Inferior parietal cortex (tissue), 1 donor: ENCODE measurements around the gene ATP6V1B1.

Source experiments
- DNase-seq: peaks from one replicate; pipeline ENCODE4 v3.0.0-alpha.2; 2016; ENCODE audit errors: extremely low spot score

The ATP6V1B1 gene

DNA sequence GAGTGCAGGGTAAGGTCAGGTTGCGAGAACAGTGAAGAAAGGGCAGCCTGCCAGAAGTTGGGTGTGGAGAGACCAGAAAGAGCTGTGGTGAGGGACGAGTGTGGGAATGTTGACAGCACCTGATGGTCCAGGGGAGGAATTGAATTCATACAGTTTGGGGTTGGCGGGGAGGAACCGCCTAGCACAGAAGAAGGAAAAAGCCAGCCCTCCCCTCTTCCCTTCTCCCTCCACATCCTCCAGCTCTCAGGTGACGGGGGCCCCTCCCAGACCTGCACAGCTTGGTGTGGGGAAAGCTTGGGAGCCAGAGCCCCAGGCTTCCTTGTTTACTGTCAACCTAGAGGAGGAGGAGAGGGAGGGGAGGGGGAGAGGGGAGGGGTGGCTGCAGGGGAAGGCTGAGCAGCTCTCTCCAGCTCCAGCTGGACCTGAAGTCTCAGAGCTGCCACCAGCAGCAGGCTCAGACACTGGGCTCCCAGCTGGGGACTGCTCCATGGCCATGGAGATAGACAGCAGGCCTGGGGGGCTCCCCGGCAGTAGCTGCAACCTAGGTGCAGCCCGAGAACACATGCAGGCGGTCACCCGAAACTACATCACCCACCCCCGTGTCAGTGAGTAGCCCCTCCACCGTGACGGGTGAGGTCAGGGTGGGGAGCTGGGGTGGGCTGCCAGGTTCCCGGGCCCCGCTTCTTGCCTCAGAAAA is at the start of gene ATP6V1B1:
TSS of gene ATP6V1B1 (plus strand) at position 433 of the 697 bp plus-strand sequence. CDS start at position 488, 55 bp downstream.
- DNase-seq: no peak

DNA sequence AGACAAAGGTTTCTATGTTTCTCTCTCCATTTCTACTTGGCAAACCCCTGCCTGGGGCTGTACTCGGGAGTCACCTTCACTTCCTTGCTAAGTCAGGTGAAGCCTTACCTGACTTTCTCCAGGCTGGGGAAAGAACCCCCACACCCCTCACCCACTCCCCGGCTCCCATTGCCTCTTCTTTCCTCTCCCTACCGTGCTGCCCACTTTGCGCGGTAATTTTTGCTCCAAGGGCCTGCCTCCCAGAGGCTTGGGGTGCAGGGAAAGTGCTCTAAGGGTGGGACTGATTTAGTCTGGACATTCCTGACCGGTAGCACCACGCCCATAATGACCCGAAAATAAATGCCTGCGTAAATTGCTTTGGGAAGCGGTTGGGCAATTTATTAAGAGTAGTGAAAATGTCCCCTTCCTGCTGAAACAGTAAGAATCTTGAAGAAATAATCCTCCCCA is 49.1 kb upstream of the ATP6V1B1 start:
- no peak for DNase-seq

DNA sequence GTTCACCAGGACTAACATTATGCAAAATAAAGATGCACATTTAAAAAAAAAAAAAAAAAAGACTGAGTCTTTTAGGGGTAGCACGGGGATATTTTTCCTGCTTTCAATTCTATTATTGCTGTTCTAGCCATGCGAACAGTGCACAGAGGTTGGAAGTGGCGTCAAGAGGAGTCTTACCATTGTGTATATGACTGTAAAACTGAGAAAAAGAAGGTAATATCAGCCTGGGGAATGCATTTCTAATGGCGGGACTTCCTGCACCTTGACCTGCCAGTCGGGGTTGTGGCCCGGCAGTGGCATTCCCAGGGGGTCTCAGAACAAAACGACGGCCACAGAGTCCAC is 48.5 kb upstream of the ATP6V1B1 start:
- no peak for DNase-seq

DNA sequence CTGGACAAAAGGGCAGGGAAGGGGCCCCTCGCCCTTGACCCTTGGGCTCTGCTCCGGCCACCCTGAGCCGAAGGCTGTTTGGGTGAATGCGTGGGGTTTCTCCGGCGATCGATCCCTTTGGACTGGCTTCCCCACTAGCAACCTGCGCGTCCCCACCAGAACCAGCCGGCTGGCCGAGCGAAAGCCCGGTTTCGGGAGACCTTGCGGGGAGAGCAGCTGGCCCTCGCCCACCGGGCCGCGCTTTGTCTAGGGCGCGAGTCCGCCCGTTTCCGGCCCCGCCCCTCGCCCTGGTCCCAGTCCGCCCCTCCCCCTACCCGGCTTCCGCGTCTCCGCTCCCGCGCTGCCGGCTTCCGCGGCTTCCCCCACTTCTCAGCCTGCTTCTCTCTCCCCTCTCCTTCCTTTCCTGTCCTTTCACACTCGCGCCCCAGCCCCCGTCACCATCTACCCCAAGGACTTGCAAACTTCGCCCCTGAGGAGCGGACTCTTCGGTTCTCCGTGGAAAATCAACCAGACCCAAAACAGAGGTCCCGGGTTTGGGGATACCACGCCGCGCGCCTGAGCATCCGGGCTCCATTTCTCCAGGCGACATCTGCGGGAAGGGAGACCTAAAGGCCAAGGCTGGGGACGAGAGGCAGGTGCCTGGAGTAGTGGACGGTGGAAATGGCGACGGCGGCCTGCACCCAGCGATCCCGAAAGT is 48.0 kb upstream of the ATP6V1B1 start:
- DNase-seq: no peak

DNA sequence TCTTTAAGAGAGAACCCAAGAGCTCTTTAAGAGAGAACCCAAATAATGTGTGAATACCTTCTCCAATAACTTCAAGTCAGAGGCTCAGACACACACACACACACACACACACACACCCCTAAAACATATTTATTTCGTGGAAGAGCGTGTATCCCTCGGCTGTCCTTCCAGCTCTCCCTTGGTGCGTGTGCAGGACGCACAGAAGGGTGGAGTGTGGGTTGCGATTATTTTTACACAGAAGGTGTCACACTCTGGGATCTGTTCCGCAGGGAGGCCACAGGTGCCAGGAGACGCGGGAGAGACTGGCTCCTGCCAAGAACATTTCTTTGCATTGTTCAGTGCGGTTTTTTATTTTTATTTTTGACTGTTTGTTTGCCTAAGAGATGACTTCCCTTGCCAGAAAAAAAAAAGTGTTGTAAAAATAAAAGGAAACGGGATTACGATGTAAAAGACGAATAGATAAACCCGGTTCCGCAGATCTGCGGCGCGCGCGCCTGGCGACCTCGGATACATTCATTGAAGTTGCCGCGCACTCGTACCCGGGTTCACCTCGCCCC is 47.3 kb upstream of the ATP6V1B1 start:
- no peak for DNase-seq

DNA sequence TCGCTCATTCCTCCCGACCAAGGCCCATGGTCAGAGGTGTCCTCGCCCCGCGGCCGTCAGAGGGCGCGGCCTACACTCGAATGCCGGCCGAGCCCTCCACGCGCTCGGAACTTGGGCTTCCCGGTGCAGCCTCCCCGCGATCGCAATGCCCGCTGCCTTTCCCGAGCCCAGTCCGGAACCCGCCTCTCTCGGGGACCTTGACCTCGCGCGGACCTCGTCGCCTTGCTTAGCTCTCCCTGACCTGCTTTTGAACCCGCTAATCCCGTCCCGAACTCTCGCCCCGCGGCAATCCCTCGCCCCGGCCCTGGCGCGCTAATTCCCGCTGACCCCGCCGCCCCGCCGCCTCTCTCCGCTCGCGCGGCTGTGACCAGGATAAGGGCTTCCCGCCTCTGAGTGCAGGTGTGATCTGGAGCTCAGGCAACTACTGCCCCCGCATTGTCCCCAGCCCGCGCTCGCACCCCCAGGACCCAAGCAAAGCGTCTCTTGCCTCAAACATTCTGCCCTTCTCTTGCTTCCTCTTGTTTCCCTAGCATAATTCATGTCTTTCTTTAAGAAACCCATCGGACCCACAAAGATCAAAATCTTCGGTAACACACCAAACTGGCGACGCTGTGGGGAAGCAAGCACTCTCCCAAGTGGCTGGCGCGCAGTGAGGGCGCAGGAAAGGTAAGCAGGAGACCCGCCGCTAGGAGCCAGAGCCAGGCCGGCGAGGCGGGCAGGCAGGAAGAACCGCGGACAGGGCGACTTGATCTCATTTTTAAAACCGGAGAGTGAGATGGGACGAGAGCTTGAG is 46.6 kb upstream of the ATP6V1B1 start:
- DNase-seq: no peak

DNA sequence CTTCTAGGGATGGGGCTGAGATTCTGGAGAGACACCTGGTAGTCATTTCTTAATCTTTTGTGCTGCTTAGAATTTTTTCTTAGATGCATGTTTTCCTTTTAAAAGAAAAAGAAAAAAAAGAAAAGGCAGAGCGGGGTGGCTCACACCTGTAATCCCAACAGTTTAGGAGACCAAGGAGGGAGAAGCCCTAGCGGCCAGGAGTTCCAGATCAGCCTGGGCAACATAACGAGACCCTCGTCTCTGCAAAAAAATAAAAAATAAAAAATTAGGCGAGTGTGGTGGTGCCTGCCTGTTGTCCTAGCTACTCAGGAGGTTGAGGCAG is 46.0 kb upstream of the ATP6V1B1 start:
- DNase-seq: no peak

DNA sequence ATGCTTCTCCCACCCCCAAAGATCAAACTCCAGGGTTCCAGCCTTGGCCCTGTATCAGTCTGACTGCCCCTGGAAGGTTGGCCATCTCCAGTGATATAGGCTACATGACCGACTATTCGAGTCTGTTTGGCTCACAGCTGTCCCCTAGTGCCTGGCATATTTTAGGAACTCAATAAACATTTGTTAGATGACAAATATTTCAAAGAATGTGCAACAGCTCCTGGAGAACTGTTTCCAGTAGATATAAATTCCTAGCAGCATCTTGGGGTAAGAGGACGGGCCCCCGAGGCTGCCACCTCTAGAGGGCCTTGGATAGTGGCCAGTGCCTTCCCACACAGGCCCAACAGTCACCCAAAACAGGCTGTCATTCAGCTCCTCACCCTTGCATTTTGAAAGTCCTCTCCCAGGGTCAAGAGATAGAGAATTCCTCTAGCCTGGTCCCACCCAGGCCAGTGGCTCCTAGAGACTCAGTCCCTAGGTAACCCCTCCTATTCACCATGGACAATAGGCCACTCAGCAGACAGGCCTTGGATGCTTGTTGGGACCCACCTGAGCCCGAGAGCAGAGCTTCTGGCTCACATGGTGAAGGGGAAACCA is 45.1 kb upstream of the ATP6V1B1 start:
- no peak for DNase-seq

DNA sequence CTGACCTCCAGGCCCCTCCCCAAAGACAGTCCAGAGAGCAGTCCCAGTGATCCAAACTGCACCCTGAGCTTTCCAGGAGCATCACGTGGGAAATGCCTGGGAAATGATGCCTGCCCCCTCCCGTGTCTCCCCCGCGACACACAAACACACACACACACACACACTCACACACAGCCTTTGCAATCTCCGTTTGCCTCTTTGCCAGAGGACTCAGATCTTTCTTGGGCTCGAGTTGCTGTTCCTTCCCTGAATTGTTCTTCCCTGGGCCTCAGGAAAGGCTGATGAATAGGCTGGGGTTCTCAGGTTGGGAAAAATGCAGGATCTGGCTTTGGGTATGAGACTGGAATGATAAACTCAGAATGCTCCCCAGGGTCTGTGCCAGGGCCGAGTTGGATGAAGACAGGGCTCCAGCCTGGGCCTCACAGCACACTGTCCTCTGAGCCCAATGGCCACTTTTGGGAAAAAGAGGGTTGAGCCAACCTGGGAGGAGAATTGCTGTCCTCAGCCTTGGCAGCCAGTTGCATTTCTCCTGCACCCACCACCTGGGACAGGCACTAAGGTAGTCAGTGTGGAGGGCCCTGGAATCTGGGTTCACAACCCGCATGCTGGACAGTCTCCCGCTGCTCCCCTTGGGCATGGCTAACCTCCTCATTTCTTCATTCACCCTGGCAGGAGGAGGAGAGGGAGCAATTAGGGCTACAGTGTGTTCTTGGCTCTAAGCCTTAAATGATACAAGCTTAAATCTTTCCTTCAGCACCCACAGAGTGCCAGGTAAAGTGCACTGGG is 43.9 kb upstream of the ATP6V1B1 start:
- no peak for DNase-seq

DNA sequence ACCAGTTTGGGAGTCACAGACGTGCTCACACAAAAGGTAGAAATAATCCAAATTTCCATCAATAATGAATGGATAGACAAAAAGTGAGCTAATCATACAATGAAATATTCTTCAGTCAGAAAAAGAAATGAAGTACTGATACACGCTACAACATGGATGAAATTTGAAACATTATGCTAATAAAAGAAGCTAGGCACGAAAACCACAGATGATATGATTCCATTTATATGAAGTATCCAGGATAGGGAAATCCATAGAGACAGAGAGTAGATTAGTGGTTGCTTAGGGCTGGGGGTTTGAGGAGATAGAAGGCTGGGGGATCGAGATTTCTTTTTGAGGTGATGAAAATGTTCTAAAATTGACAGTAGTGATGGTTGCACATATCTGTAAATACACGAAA is 43.0 kb upstream of the ATP6V1B1 start:
- no peak for DNase-seq

DNA sequence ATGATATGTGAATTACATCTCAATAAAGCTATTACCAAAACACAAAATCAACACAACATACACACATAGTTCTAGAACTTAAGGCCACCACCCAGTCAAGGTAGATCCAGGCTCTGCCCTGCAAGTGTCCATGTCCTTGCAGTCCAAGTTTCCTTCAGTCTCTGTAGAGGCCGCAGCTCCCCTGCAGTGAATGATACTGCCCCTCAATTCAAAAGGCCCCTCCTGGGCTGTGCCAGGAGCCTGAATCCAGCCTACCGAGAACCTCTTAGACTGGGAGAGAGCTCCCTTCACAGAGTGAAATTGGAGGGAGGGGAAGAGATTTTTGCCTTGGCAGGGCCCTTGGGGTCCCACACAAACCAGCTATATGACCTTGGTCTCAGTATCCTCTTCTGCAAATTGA is 42.5 kb upstream of the ATP6V1B1 start:
- DNase-seq: no peak

DNA sequence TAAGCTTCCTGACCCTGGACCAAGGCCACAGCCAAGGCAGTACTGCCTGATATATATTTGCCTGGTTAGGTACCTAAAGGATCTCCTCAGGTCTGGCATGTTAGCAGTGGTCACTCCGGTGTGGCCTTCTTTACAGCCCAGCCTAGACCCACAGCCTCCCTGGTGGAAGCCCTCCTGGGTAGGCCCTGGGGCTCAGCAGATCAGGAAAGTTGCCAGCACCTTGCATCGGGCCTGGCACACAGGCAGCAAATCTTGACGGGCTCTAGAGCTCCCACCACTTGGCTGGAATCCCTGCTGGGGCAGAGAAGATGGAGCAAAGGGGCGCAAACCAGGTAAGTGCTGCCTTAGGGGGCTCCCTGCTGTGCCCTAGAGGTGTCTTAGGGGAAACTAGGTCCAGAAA is 40.9 kb upstream of the ATP6V1B1 start:
- no peak for DNase-seq

DNA sequence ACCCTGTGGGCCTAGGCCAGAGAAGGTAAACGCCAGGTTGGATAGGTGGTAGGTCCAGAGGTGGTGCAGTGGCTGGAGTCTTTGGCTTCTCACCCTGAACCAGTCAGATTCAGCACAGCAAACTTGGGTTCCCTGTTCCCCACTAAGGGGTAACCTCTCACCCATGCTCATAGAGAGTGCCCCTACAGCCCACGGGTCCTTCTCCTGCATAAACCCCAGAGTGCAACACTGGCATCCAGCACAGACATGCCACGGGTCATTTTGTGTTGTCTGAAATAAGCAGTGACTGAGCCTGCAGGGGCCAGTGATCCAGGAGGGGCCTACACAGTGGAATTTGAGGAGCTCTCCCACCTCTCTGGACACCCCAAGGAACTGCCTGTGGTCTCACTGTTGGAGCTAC is 40.5 kb upstream of the ATP6V1B1 start:
- no peak for DNase-seq

DNA sequence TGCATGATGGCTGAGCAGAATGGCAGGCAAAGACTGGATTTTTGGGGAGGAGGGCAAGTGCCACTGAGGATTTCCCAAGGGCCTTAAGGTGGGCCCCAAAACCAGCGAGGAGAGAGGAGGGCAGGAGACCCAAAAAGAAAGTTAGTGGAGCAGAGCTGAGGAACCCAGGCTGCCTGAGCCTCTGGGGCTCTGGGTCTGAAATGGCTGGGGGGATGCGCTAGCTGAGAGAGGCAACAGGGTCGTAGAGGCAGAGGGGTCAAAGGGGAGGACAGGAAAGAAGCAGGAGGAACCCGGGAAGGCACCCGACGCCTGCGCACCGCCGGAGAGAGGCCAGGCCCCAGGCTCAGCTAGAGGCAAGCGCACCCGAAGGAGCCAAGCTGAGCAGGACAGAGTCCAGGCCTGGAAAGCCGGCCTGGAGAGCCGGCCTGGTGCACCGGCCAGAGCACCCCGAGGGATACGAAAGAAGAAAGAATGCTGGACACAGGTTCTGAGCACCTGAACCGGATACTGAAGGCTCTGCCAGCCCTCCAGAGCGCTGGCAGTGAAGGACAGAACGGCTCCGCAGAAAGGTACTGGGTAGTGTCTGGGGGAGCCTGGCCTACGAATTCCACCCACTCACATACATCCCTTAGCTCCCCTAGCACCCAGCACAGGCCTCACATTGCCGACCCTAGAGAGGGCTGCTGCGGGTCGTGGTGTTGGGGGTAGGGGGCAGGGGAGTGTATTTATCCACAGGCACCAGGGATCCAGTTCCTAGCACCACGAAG is 39.5 kb upstream of the ATP6V1B1 start:
- no peak for DNase-seq

DNA sequence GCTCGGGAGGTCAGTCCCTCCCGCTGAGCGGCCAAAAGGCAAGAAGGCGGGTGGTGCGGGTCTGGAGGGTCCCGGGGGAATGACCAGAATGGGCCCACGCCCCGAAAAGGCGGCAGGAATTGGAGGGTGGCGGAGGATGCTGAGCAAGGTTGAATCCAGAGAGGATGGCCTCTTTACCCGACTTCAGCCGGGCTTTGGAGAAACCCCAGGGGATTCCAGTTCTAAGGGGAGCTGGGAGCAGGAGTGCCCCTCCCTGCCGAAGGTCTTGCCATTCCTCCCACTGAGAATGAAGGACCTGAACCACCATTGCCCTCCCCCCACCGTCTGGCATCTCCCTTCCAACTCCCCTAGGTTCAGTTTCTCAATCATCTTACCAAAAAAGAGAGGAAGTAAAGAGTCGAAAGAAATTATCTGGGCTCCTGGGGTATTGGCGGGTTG is 38.9 kb upstream of the ATP6V1B1 start:
- DNase-seq: no peak

DNA sequence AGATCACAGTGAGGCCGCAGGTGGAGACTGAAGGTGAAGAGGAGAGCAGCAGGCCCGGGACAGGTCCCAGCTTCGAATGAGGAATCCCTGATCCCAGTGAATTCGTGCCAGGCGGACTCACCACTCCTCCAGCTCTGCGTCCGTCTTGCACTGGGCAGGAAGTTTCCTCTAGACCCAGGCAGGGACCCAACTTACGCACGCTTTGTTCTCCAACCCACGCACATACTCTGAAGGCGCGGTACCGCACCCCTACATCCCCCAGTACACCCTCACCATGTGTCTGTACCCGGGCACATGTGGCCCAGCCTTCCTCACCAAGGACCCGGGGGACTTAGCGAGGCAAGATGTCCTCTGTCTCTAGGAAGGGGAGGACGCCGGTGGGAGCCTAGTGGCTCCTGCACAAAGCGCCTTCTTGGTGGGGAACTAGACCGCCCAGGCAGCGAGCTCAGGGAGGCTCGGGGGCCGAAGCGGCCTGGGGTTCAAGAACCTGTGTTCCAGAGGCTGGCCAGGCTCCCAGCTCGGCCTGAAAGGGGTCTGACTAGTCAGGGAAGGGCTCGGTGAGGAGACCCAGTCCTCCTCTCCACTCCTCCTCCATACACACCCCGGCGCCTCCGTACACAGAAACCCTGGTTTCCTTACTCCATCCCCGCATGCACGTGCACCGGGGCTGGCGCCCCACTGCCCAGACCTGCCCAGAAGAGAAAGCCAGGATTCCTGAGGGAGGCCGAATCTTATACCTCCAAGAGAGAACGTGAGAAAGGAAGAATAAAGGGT is 38.3 kb upstream of the ATP6V1B1 start:
- DNase-seq: no peak

DNA sequence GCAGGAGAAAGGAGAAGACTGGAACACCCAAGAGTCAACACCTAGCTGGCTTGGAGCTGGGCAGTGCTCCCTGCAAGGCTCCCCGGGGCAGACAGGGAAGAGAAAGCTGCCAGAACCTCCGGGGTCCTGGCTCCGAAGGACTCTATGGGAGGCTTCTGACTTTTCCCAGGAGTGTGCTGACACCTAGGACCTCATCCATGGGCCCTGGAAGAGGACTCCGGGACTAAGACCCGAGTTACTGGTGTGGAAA is 37.8 kb upstream of the ATP6V1B1 start:
- DNase-seq: no peak

DNA sequence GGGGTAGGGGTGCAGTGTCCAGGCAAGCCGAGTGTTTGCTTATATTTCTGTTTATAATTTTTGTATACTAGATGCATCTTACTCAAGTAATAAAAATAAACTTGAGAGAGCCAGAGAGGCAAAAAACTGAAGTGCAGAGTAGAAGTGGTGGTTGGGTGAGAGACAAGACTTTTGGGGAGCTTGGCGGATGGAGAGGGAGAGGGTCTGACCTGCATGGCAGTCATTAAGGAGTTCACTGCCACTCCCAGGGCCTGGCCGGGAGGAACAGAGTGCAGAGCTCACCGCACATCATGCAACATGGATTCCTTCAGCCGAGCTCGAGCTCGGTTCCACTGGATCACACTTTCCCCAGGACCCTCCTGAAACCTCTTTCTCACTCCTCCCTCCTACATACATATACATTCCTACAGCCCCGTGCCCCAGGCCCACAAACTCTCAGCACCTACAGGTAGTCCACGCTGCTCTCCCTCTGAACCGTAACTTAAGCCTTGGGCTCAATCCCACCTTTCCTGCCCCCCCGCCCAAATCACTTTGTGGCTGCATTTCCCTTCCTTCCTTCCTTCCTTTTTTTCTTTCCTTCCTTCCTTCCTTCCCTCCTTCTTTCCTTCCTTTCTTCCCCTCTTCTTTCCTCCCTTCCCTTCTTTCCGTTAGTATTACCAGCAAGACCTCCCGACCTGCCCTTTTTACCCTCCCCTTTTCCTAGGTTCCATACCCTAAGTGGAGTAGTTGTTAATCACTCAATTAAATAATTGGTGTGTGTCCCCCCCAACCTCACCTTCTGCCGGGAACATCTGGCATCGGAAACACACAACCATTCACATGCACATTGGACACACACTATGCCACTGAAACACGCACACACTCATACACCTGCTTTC is 37.1 kb upstream of the ATP6V1B1 start:
- DNase-seq: no peak
